Measurements from ENCODE around the gene BEND6. TPM values are rescaled to one million over a fixed set of nuclear protein-coding genes. Genes with fewer than 3 reads are reported as not detected.

The BEND6 gene
- polyA plus RNA-seq, 1 donor from 2014 or later, result 8.6 TPM

- TF ChIP-seq RAD21 (conservative IDR thresholded peaks at IDR 0.05) (no peak), MXI1 (conservative IDR thresholded peaks at IDR 0.05; ENCODE audit: poor library complexity, severe bottlenecking) (no peak), CTCF (IDR thresholded peaks at IDR 0.05; ENCODE audit: poor library complexity, severe bottlenecking) (no peak), REST (IDR thresholded peaks at IDR 0.05; ENCODE audit: borderline replicate concordance) (no peak), EP300 (conservative IDR thresholded peaks at IDR 0.05; ENCODE audit: poor library complexity, severe bottlenecking) (peak; percentile 15), TAF1 (IDR thresholded peaks at IDR 0.05; ENCODE audit: low read depth) (no peak)
- no peak overlapping the region for H3K9ac ChIP-seq (ENCODE audit: low read length)
- no peak overlapping the region for H3K4me2 ChIP-seq (ENCODE audit: low read length)
- H3F3A ChIP-seq (ENCODE audit: insufficient read depth, low read length, poor library complexity, severe bottlenecking), result no peaks in the 10 kb centered on the region
- H3K36me3 ChIP-seq (ENCODE audit: insufficient read depth, low read length), result no peaks in the 10 kb centered on the region
- no peaks in the 10 kb centered on the region for H3K79me2 ChIP-seq (replicated peaks; ENCODE audit: insufficient read depth, low read length)
- no peak overlapping the region for H3K4me3 ChIP-seq (ENCODE audit: low read length)
- peak overlapping the region; percentile 30 for H3K27ac ChIP-seq (ENCODE audit: low read length)
- no peaks in the 10 kb centered on the region for H3K27me3 ChIP-seq (ENCODE audit: insufficient read depth, low read depth, low read length)
- H3K9me3 ChIP-seq (ENCODE audit: low read length), result no peaks in the 10 kb centered on the region
- H3K9me2 ChIP-seq (ENCODE audit: insufficient read depth, low read length), result no peaks in the 10 kb centered on the region
- no peak overlapping the region for H2AFZ ChIP-seq (ENCODE audit: low read depth, low read length)
- H4K20me1 ChIP-seq (ENCODE audit: insufficient read depth), result no peaks in the 10 kb centered on the region
Measured at GRCh38 chr6:57026001-57026400, 71.1 kb downstream of the BEND6 start.

GRCh38 chr6:57027301-57027700 lies 72.4 kb downstream of the BEND6 start:
- TF ChIP-seq EP300 (conservative IDR thresholded peaks at IDR 0.05; ENCODE audit: poor library complexity, severe bottlenecking) (no peak), POLR2AphosphoS5 (IDR thresholded peaks at IDR 0.05) (no peak), TAF1 (IDR thresholded peaks at IDR 0.05; ENCODE audit: low read depth) (no peak), CTCF (IDR thresholded peaks at IDR 0.05; ENCODE audit: poor library complexity, severe bottlenecking) (no peak), MXI1 (conservative IDR thresholded peaks at IDR 0.05; ENCODE audit: poor library complexity, severe bottlenecking) (no peak), EZH2 (IDR thresholded peaks at IDR 0.05; ENCODE audit: borderline replicate concordance, insufficient read depth, low read length, poor library complexity, severe bottlenecking) (no peak), RAD21 (conservative IDR thresholded peaks at IDR 0.05) (no peak), SMC3 (conservative IDR thresholded peaks at IDR 0.05; ENCODE audit: poor library complexity) (no peak)
- H3K36me3 ChIP-seq (ENCODE audit: insufficient read depth, low read length), result no peaks in the 10 kb centered on the region
- no peak overlapping the region for H3K9ac ChIP-seq (ENCODE audit: low read length)
- no peaks in the 10 kb centered on the region for H3K9me2 ChIP-seq (ENCODE audit: insufficient read depth, low read length)
- H3K4me3 ChIP-seq (ENCODE audit: low read length), result no peak overlapping the region
- H3K4me2 ChIP-seq (ENCODE audit: low read length), result no peak overlapping the region
- no peaks in the 10 kb centered on the region for H3K9me3 ChIP-seq (ENCODE audit: low read length)
- no peak overlapping the region for H2AFZ ChIP-seq (ENCODE audit: low read depth, low read length)
- H3K27ac ChIP-seq (ENCODE audit: low read length), result no peak overlapping the region
- no peaks in the 10 kb centered on the region for H3F3A ChIP-seq (ENCODE audit: insufficient read depth, low read length, poor library complexity, severe bottlenecking)
- no peaks in the 10 kb centered on the region for H3K27me3 ChIP-seq (ENCODE audit: insufficient read depth, low read depth, low read length)
- H4K20me1 ChIP-seq (ENCODE audit: insufficient read depth), result no peaks in the 10 kb centered on the region
- H3K79me2 ChIP-seq (replicated peaks; ENCODE audit: insufficient read depth, low read length), result no peaks in the 10 kb centered on the region

Data from neural cell (in vitro differentiated cells).